HTERT RPE-1 (cell line): Measurements from ENCODE around the gene ZIK1.

Experiments used
- in situ Hi-C: fragments of 300-500 bp; cut with MboI; formaldehyde crosslinking; loops from 4 replicates; pipeline ENCODE4 v1.14.3; 2020; ENCODE audit warnings: low sequenced_read_pairs

Gene ZIK1

GRCh38 chr19:57583521-57584416, at the start of gene ZIK1:
ZIK1 (plus strand) TSS chr19:57584145; CDS start chr19:57584357, 212 bp downstream.
- in situ Hi-C loops: no loop called here

- in situ Hi-C loops: no loop called here
Observed at GRCh38 chr19:57537953-57538547, 45.9 kb upstream of the ZIK1 start.

- in situ Hi-C loops: no loop called here
Observed at GRCh38 chr19:57546513-57546912, 37.4 kb upstream of the ZIK1 start.

- in situ Hi-C loops: no loop called here
Observed at GRCh38 chr19:57552432-57552831, 31.5 kb upstream of the ZIK1 start.

- in situ Hi-C loops: no loop called here
Observed at GRCh38 chr19:57557659-57558058, 26.3 kb upstream of the ZIK1 start.

GRCh38 chr19:57558525-57558924, 25.4 kb upstream of the ZIK1 start:
- in situ Hi-C loops: no loop called here

GRCh38 chr19:57559008-57559403, 24.9 kb upstream of the ZIK1 start:
- in situ Hi-C loops: no loop called here

- in situ Hi-C loops: no loop called here
Observed at GRCh38 chr19:57559404-57560025, 24.4 kb upstream of the ZIK1 start, which contains the start of gene ZNF550. ZNF550 (minus strand) TSS chr19:57559863; CDS start chr19:57559682, 181 bp downstream.

- in situ Hi-C loops: no loop called here
Observed at GRCh38 chr19:57560049-57560491, 23.9 kb upstream of the ZIK1 start.

GRCh38 chr19:57563547-57563946, 20.4 kb upstream of the ZIK1 start:
- in situ Hi-C loops: no loop called here

GRCh38 chr19:57566396-57567265, 17.3 kb upstream of the ZIK1 start:
- in situ Hi-C loops: no loop called here

GRCh38 chr19:57570707-57571106, 13.2 kb upstream of the ZIK1 start:
- in situ Hi-C loops: no loop called here

- in situ Hi-C loops: no loop called here
Observed at GRCh38 chr19:57572415-57572947, 11.5 kb upstream of the ZIK1 start.

GRCh38 chr19:57576661-57577060, 7.3 kb upstream of the ZIK1 start:
- in situ Hi-C loops: no loop called here

GRCh38 chr19:57578487-57579205, 5.3 kb upstream of the ZIK1 start, which contains the start of gene ZNF416:
ZNF416 (minus strand) TSS chr19:57578911; CDS start chr19:57578704, 207 bp downstream.
- in situ Hi-C loops: no loop called here

GRCh38 chr19:57583104-57583520, 833 bp upstream of the ZIK1 start:
- in situ Hi-C loops: no loop called here

- in situ Hi-C loops: no loop called here
Observed at GRCh38 chr19:57587529-57587928, 3.6 kb downstream of the ZIK1 start.

- in situ Hi-C loops: no loop called here
Observed at GRCh38 chr19:57599377-57599760, 15.4 kb downstream of the ZIK1 start.

- in situ Hi-C loops: no loop called here
Observed at GRCh38 chr19:57599761-57600383, 15.9 kb downstream of the ZIK1 start, which contains the start of gene ZNF530. ZNF530 (plus strand) TSS chr19:57599885; CDS start chr19:57604346, 4,461 bp downstream.
